ENCODE measurements around the gene DMRT3. TPM values are rescaled to one million over a fixed set of nuclear protein-coding genes. Genes with fewer than 3 reads are reported as not detected.
A peak's percentile ranks its signal among the peaks of the same experiment; 100 is the strongest.

DMRT3 gene
- total and polyA plus RNA-seq, 2 donors from 2014 or later: not detected

- FAIRE-seq (no peak), DNase-seq (peak in 3 of 5 donors; percentile 49 to 64 (median 49))
- Histone ChIP-seq H3K27me3 (ENCODE audit: control insufficient read depth, insufficient read depth, low read length) (peaks cover 67% of the 10 kb centered on the region), H3K27ac (ENCODE audit: low read depth in 2 of 2, low read length in 2 of 2) (no peak overlapping the region), H3K36me3 (ENCODE audit: control insufficient read depth in 2 of 3, insufficient read depth in 3 of 3, low read length in 3 of 3) (no peaks in the 10 kb centered on the region), H3K9me3 (ENCODE audit: control insufficient read depth in 2 of 3, insufficient read depth in 1 of 3, low read length in 3 of 3) (peaks cover 0 to 3% (median 0%) of the 10 kb centered on the region in 3 donors), H3K4me3 (ENCODE audit: low read length in 3 of 3) (no peak overlapping the region), H3K4me1 (ENCODE audit: control insufficient read depth in 2 of 3, insufficient read depth in 2 of 3, low read depth in 1 of 3, low read length in 3 of 3) (no peaks in the 10 kb centered on the region), H3K9ac (ENCODE audit: low read length in 3 of 3) (no peak overlapping the region)
- no peak for TF ChIP-seq CTCF (IDR thresholded peaks at IDR 0.05; ENCODE audit: borderline replicate concordance, extremely low read depth, insufficient read depth)
- intact Hi-C loops (cut with DNase I): no loop called here
These were observed 735 bp downstream of the DMRT3 start for GRCh38 chr9:976943-977837.

GRCh38 chr9:977838-978830 is 1.7 kb downstream of the DMRT3 start:
- no peak overlapping the region for H3K27ac ChIP-seq (ENCODE audit: low read depth in 2 of 2, low read length in 2 of 2)
- intact Hi-C loops (cut with DNase I): no loop called here

GRCh38 chr9:979983-980382 is 3.5 kb downstream of the DMRT3 start:
- Histone ChIP-seq H3K9ac (ENCODE audit: low read length in 3 of 3) (no peak overlapping the region), H3K9me3 (ENCODE audit: control insufficient read depth in 2 of 3, insufficient read depth in 1 of 3, low read length in 3 of 3) (no peaks in the 10 kb centered on the region), H3K27me3 (ENCODE audit: control insufficient read depth, insufficient read depth, low read length) (peaks cover 57% of the 10 kb centered on the region), H3K27ac (ENCODE audit: low read depth in 2 of 2, low read length in 2 of 2) (no peak overlapping the region), H3K36me3 (ENCODE audit: control insufficient read depth in 2 of 3, insufficient read depth in 3 of 3, low read length in 3 of 3) (no peaks in the 10 kb centered on the region), H3K4me3 (ENCODE audit: low read length in 3 of 3) (no peak overlapping the region), H3K4me1 (ENCODE audit: control insufficient read depth in 2 of 3, insufficient read depth in 2 of 3, low read depth in 1 of 3, low read length in 3 of 3) (no peaks in the 10 kb centered on the region)
- TF ChIP-seq CTCF (IDR thresholded peaks at IDR 0.05; ENCODE audit: borderline replicate concordance, extremely low read depth, insufficient read depth): no peak
- FAIRE-seq (no peak), DNase-seq (no peak)
- intact Hi-C loops (cut with DNase I): no loop called here

More at GRCh38 chr9:977838-978830, 1.7 kb downstream of the DMRT3 start:
- TF ChIP-seq CTCF (IDR thresholded peaks at IDR 0.05; ENCODE audit: borderline replicate concordance, extremely low read depth, insufficient read depth): no peak
- Histone ChIP-seq H3K4me3 (ENCODE audit: low read length in 3 of 3) (no peak overlapping the region), H3K4me1 (ENCODE audit: control insufficient read depth in 2 of 3, insufficient read depth in 2 of 3, low read depth in 1 of 3, low read length in 3 of 3) (no peaks in the 10 kb centered on the region), H3K9me3 (ENCODE audit: control insufficient read depth in 2 of 3, insufficient read depth in 1 of 3, low read length in 3 of 3) (peaks cover 0 to 3% (median 0%) of the 10 kb centered on the region in 3 donors), H3K27me3 (ENCODE audit: control insufficient read depth, insufficient read depth, low read length) (peaks cover 67% of the 10 kb centered on the region), H3K36me3 (ENCODE audit: control insufficient read depth in 2 of 3, insufficient read depth in 3 of 3, low read length in 3 of 3) (no peaks in the 10 kb centered on the region), H3K9ac (ENCODE audit: low read length in 3 of 3) (no peak overlapping the region)
- DNase-seq: peak in 1 of 5 donors; percentile 40
- no peak for FAIRE-seq

Measured in kidney (tissue), 14 donors.